HepG2 (cell line): ENCODE data around the gene ARHGAP26. TPM values are rescaled to one million over a fixed set of nuclear protein-coding genes. Genes with fewer than 3 reads are reported as not detected.
A peak's percentile ranks its signal among the peaks of the same experiment; 100 is the strongest.

Experiments
- ATAC-seq: fragments of 200-7000 bp; cut with Tn5 transposase; 3 replicates; pipeline ENCODE4 v1.9.1; 2020; ENCODE audit warnings: mild to moderate bottlenecking, moderate library complexity
- BruUV-seq: library from RNA; stranded (reverse); fragments of 400-500 nt; replicated peaks from 2 replicates; lab custom pipeline; 2021; lab: Mats Ljungman, UMichigan
- CTCF ChIA-PET: fragments of 300-600 bp; formaldehyde crosslinking; extraction: SDS; loops from one replicate; lab custom pipeline; 2021; ENCODE audit warnings: low total read pairs, inconsistent platforms, low intra/inter-chr PET ratio; lab: Yijun Ruan, JAX
- POLR2A ChIA-PET: fragments of 350-600 bp; sonication (Branson Sonifier 250); formaldehyde crosslinking; loops from one replicate; lab custom pipeline; 2020; ENCODE audit warnings: antibody characterized with exemption, inconsistent platforms; lab: Yijun Ruan, JAX
- DNase-seq: peaks from one replicate; pipeline ENCODE4 v3.0.0-alpha.2; 2015; ENCODE audit warnings: low spot score
- FAIRE-seq: peaks from 3 replicates; lab custom pipeline; 2011; peaks lifted over from hg19 to GRCh38; lab: Jason Lieb, UNC
- H2AFZ ChIP-seq: one replicate; pipeline ENCODE4 v1.6.1; 2011; ENCODE audit warnings: low read length, inconsistent platforms
- H3K27ac ChIP-seq: fragments of 300-600 bp; 3 replicates; pipeline ENCODE4 v1.8.0; 2011; ENCODE audit warnings: mixed run types, mild to moderate bottlenecking, mixed read lengths, low read length, inconsistent platforms; ENCODE audit not compliant: insufficient read depth; ENCODE audit errors: extremely low read length
- H3K27me3 ChIP-seq, 2 experiments: fragments of 200-600 bp in 1 of 2; 2 replicates in 1 of 2; 3 replicates in 1 of 2; pipeline versions ENCODE4 v1.6.0 to v1.8.0; 2011; ENCODE audit warnings: low read length in 2 of 2, mild to moderate bottlenecking in 2 of 2, moderate library complexity in 2 of 2, inconsistent platforms in 1 of 2; ENCODE audit not compliant: insufficient read depth in 2 of 2, control insufficient read depth in 1 of 2
- H3K36me3 ChIP-seq, 2 experiments: fragments of 200-600 bp in 1 of 2; replicated peaks in 1 of 2; 2 replicates in 1 of 2; 3 replicates in 1 of 2; pipeline versions ENCODE4 v1.5.1 to v1.8.0; 2011; ENCODE audit warnings: low read length in 2 of 2, inconsistent platforms in 1 of 2; ENCODE audit not compliant: insufficient read depth in 2 of 2, control insufficient read depth in 1 of 2
- H3K4me1 ChIP-seq: 2 replicates; pipeline ENCODE4 v1.5.1; 2012; ENCODE audit warnings: low read length, inconsistent platforms; ENCODE audit not compliant: insufficient read depth
- H3K4me2 ChIP-seq: 2 replicates; pipeline ENCODE4 v1.6.0; 2011; ENCODE audit warnings: low read depth, low read length, inconsistent platforms
- H3K4me3 ChIP-seq, 3 experiments: fragments of 200-600 bp in 1 of 3; sonication (generic), shearing (Covaris generic) in 1 of 3; replicated peaks in 1 of 3; 2 replicates each; pipeline ENCODE4 v1.5.1; 2011 to 2016; ENCODE audit warnings: low read length in 3 of 3, inconsistent platforms in 2 of 3, low read depth in 2 of 3, mild to moderate bottlenecking in 2 of 3, control low read depth in 1 of 3, mixed read lengths in 1 of 3; ENCODE audit not compliant: insufficient read depth in 1 of 3
- H3K79me2 ChIP-seq: one replicate; pipeline ENCODE4 v1.6.1; 2011; ENCODE audit warnings: low read length, inconsistent platforms; ENCODE audit not compliant: insufficient read depth
- H3K9ac ChIP-seq: 2 replicates; pipeline ENCODE4 v1.6.0; 2011; ENCODE audit warnings: mild to moderate bottlenecking, low read depth, low read length, inconsistent platforms; ENCODE audit not compliant: insufficient read depth
- H3K9me3 ChIP-seq: 2 replicates; pipeline ENCODE4 v1.5.1; 2012; ENCODE audit warnings: mild to moderate bottlenecking, low read length
- H4K20me1 ChIP-seq: 2 replicates; pipeline ENCODE4 v1.6.0; 2011; ENCODE audit warnings: inconsistent platforms, mild to moderate bottlenecking, low read length, moderate library complexity; ENCODE audit not compliant: insufficient read depth
- MAFK ChIP-seq, 2 experiments: IDR thresholded peaks in 1 of 2; conservative IDR thresholded peaks in 1 of 2; 2 replicates each; pipeline ENCODE4 v1.6.1; 2011; ENCODE audit warnings: improper control_type of control experiment in 2 of 2, low read length in 2 of 2
- SATB2 ChIP-seq: sonication (generic); formaldehyde crosslinking; IDR thresholded peaks from 2 replicates; pipeline ENCODE4 v1.5.0; 2020; ENCODE audit warnings: missing genetic modification reagents
- SRSF4 ChIP-seq: fragments of 200-400 bp; formaldehyde crosslinking; IDR thresholded peaks from one replicate; pipeline ENCODE4 v1.6.1; 2018; ENCODE audit warnings: mild to moderate bottlenecking, low read depth, low read length, moderate library complexity; ENCODE audit not compliant: poor library complexity, severe bottlenecking
- STAG1 ChIP-seq: sonication (generic); formaldehyde crosslinking; IDR thresholded peaks from 2 replicates; pipeline ENCODE4 v1.4.0; 2020; ENCODE audit warnings: missing genetic modification reagents
- ZNF737 ChIP-seq: sonication (generic); formaldehyde crosslinking; IDR thresholded peaks from 2 replicates; pipeline ENCODE4 v1.5.0; 2020; ENCODE audit warnings: missing genetic modification reagents, mild to moderate bottlenecking, borderline replicate concordance
- WGBS: methylation state at CpG from one replicate; pipeline ENCODE4 v1.1.6; 2017; ENCODE audit warnings: low lambda C conversion rate; 5-methylcytosine and 5-hydroxymethylcytosine counted together
- in situ Hi-C: cut with HindIII; loops from 2 replicates; pipeline ENCODE4 v1.10.0; 2017; ENCODE audit warnings: low pct_unique_long_range_greater_than_20kb; ENCODE audit not compliant: extremely low pct_ligation_motif_present
- intact Hi-C: fragments of 100-400 bp; cut with micrococcal nuclease; formaldehyde crosslinking; loops from one replicate; pipeline ENCODE4 v1.10.0; 2022; ENCODE audit not compliant: unreplicated experiment
- polyA plus RNA-seq, 8 experiments: library from polyadenylated mRNA; depleted of rRNA in 3 of 8; stranded (reverse) in 7 of 8; unstranded in 1 of 8; fragments of >200 nt; fragmentation: Illumina TruSeq in 4 of 8; extraction: Trizol in 4 of 8; gene quantifications; 2 replicates each; pipeline versions ENCODE4 v1.2.1 to v1.2.3, GENCODE V29; 2011 to 2016; ENCODE audit warnings: low read depth in 4 of 8, missing spikeins in 1 of 8, mixed read lengths in 1 of 8; ENCODE audit not compliant: insufficient read depth in 1 of 8
- total RNA-seq, 5 experiments: library from RNA; depleted of rRNA; stranded (reverse); fragments of >200 nt; fragmentation: Illumina TruSeq; extraction: Trizol; gene quantifications; 2 replicates each; pipeline ENCODE4 v1.2.3, GENCODE V29; 2016; ENCODE audit warnings: low read depth in 1 of 5
- TF ChIP-seq, protein P1 (sequence below): sonication (generic); formaldehyde crosslinking; IDR thresholded peaks from 2 replicates; pipeline ENCODE4 v1.5.0; 2020; ENCODE audit warnings: mild to moderate bottlenecking, missing genetic modification reagents, moderate library complexity
- TF ChIP-seq, protein P2 (sequence below): sonication (generic); formaldehyde crosslinking; IDR thresholded peaks from 2 replicates; pipeline ENCODE4 v1.4.0; 2020; ENCODE audit warnings: missing genetic modification reagents
- TF ChIP-seq, protein P3 (sequence below): sonication (generic); formaldehyde crosslinking; IDR thresholded peaks from 2 replicates; pipeline ENCODE4 v1.4.0; 2020; ENCODE audit warnings: missing genetic modification reagents, mild to moderate bottlenecking, borderline replicate concordance

The ARHGAP26 gene
- total and polyA plus RNA-seq, 2 of the 13 experiments (the other 11 are each of a cell fraction or from before 2014, with no cell fraction given) = 9.6 to 18.2 TPM

- Histone ChIP-seq H3K4me3 (no peak overlapping the region), H3K36me3 (no peaks in the 10 kb centered on the region; a peak in 2 of 5 replicates), H3K4me1 (peaks cover 66% of the 10 kb centered on the region), H3K27me3 (no peaks in the 10 kb centered on the region), H3K9me3 (no peaks in the 10 kb centered on the region), H2AFZ (no peak overlapping the region), H3K27ac (no peak overlapping the region), H3K4me2 (no peak overlapping the region), H3K79me2 (peaks cover 63% of the 10 kb centered on the region), H3K9ac (no peak overlapping the region), H4K20me1 (no peaks in the 10 kb centered on the region)
- peak; percentile 48 for FAIRE-seq
- TF ChIP-seq SATB2 (CRISPR knock-in tag) (no peak), STAG1 (peak; percentile 20; the same call in 1 of the 2 replicates)
- TF ChIP-seq, protein P1, sequence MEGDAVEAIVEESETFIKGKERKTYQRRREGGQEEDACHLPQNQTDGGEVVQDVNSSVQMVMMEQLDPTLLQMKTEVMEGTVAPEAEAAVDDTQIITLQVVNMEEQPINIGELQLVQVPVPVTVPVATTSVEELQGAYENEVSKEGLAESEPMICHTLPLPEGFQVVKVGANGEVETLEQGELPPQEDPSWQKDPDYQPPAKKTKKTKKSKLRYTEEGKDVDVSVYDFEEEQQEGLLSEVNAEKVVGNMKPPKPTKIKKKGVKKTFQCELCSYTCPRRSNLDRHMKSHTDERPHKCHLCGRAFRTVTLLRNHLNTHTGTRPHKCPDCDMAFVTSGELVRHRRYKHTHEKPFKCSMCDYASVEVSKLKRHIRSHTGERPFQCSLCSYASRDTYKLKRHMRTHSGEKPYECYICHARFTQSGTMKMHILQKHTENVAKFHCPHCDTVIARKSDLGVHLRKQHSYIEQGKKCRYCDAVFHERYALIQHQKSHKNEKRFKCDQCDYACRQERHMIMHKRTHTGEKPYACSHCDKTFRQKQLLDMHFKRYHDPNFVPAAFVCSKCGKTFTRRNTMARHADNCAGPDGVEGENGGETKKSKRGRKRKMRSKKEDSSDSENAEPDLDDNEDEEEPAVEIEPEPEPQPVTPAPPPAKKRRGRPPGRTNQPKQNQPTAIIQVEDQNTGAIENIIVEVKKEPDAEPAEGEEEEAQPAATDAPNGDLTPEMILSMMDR = peak; percentile 45
- CTCF ChIA-PET = no interaction called here
- no TSS peak for BruUV-seq
- in situ Hi-C loops (no loop called here), intact Hi-C loops (no loop called here)
- peak; percentile 64 for ATAC-seq
- POLR2A ChIA-PET = interaction anchor here (1.4 kb wide), 1 partner anchor 10 kb away, joined by 3 read pairs; no protein-coding TSS in a partner anchor
- 52% methylated on average over 2 of the region's 2 CpGs for WGBS
- no peak for DNase-seq
These were observed 10.7 kb downstream of the ARHGAP26 start for GRCh38 chr5:142780871-142781270.

DNA sequence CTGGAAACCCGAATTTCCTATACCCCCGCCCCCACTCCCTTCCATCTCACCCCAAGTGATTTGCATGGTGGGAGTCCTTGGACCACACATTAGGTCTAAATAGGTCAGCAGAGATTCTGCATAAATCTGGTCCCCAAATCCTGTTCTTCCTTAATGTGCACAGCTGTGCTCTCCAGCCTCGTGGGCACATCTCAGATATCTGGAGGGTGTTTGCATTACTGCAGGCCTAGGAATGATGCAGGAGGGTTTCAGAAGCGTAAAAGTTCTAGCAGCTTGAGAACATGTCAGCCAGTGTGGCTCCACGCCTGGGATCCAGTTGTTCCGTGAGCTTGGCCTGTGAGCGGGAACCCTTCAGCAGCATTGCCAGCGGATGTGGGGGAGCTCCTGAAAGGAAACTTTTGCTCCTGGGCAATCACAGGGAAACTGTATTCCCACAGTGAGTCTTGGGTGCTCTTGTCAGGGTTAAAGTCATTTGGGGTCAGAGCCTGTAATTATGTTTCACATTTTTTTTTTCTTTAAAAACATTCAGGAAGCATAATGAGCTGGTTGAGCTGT lies 12.9 kb downstream of the ARHGAP26 start:
- Histone ChIP-seq H3K4me2 (no peak overlapping the region), H3K4me1 (peaks cover 59% of the 10 kb centered on the region), H3K79me2 (peaks cover 43% of the 10 kb centered on the region), H3K9me3 (no peaks in the 10 kb centered on the region), H3K27ac (no peak overlapping the region), H3K36me3 (no peaks in the 10 kb centered on the region; a peak in 1 of 5 replicates), H2AFZ (no peak overlapping the region), H3K27me3 (no peaks in the 10 kb centered on the region), H3K4me3 (no peak overlapping the region), H3K9ac (no peak overlapping the region), H4K20me1 (no peaks in the 10 kb centered on the region)
- in situ Hi-C loops (no loop called here), intact Hi-C loops (no loop called here)
- no TSS peak for BruUV-seq
- ATAC-seq (no peak), DNase-seq (no peak), FAIRE-seq (no peak)
- POLR2A ChIA-PET = no interaction called here
- WGBS = 93% methylated on average over 8 of the region's 8 CpGs
- CTCF ChIA-PET = no interaction called here
- TF ChIP-seq, protein P2, sequence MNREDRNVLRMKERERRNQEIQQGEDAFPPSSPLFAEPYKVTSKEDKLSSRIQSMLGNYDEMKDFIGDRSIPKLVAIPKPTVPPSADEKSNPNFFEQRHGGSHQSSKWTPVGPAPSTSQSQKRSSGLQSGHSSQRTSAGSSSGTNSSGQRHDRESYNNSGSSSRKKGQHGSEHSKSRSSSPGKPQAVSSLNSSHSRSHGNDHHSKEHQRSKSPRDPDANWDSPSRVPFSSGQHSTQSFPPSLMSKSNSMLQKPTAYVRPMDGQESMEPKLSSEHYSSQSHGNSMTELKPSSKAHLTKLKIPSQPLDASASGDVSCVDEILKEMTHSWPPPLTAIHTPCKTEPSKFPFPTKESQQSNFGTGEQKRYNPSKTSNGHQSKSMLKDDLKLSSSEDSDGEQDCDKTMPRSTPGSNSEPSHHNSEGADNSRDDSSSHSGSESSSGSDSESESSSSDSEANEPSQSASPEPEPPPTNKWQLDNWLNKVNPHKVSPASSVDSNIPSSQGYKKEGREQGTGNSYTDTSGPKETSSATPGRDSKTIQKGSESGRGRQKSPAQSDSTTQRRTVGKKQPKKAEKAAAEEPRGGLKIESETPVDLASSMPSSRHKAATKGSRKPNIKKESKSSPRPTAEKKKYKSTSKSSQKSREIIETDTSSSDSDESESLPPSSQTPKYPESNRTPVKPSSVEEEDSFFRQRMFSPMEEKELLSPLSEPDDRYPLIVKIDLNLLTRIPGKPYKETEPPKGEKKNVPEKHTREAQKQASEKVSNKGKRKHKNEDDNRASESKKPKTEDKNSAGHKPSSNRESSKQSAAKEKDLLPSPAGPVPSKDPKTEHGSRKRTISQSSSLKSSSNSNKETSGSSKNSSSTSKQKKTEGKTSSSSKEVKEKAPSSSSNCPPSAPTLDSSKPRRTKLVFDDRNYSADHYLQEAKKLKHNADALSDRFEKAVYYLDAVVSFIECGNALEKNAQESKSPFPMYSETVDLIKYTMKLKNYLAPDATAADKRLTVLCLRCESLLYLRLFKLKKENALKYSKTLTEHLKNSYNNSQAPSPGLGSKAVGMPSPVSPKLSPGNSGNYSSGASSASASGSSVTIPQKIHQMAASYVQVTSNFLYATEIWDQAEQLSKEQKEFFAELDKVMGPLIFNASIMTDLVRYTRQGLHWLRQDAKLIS = no peak
- TF ChIP-seq, protein P3, sequence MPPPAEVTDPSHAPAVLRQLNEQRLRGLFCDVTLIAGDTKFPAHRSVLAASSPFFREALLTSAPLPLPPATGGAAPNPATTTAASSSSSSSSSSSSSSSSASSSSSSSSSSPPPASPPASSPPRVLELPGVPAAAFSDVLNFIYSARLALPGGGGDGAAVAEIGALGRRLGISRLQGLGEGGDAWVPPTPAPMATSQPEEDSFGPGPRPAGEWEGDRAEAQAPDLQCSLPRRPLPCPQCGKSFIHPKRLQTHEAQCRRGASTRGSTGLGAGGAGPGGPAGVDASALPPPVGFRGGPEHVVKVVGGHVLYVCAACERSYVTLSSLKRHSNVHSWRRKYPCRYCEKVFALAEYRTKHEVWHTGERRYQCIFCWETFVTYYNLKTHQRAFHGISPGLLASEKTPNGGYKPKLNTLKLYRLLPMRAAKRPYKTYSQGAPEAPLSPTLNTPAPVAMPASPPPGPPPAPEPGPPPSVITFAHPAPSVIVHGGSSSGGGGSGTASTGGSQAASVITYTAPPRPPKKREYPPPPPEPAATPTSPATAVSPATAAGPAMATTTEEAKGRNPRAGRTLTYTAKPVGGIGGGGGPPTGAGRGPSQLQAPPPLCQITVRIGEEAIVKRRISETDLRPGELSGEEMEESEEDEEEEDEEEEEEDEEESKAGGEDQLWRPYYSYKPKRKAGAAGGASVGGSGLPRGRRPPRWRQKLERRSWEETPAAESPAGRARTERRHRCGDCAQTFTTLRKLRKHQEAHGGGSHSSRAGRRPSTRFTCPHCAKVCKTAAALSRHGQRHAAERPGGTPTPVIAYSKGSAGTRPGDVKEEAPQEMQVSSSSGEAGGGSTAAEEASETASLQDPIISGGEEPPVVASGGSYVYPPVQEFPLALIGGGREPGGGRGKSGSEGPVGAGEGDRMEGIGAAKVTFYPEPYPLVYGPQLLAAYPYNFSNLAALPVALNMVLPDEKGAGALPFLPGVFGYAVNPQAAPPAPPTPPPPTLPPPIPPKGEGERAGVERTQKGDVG (CRISPR knock-in tag) = no peak
- no peak for TF ChIP-seq ZNF737 (CRISPR knock-in tag)
- TF ChIP-seq SRSF4 = no peak
- no peak for TF ChIP-seq MAFK (conservative IDR thresholded peaks at IDR 0.05 in 1 of 2, IDR thresholded peaks at IDR 0.05 in 1 of 2; ENCODE audit: low read length in 2 of 2)
